Fibroblast of villous mesenchyme (primary cell): Measurements from ENCODE around the gene NEK8. TPM values are rescaled to one million over a fixed set of nuclear protein-coding genes. Genes with fewer than 3 reads are reported as not detected.

ENCODE experiments used
- DNase-seq: peaks from one replicate; pipeline ENCODE4 v3.0.0-alpha.2; 2010; ENCODE audit warnings: low read depth
- H3K4me3 ChIP-seq: 2 replicates; pipeline ENCODE4 v1.5.1; 2011; ENCODE audit warnings: low read depth, mild to moderate bottlenecking, low read length
- CTCF ChIP-seq: IDR thresholded peaks from 2 replicates; pipeline ENCODE4 v1.5.1; 2012; ENCODE audit warnings: low read depth, mild to moderate bottlenecking, low read length; ENCODE audit not compliant: insufficient read depth
- total RNA-seq: library from RNA; depleted of rRNA; stranded (reverse); fragments of >200 nt; gene quantifications from 2 replicates; pipeline ENCODE4 v1.2.3, GENCODE V29; 2012

NEK8 gene
- total RNA-seq, 1 donor = 2.2 TPM

DNA sequence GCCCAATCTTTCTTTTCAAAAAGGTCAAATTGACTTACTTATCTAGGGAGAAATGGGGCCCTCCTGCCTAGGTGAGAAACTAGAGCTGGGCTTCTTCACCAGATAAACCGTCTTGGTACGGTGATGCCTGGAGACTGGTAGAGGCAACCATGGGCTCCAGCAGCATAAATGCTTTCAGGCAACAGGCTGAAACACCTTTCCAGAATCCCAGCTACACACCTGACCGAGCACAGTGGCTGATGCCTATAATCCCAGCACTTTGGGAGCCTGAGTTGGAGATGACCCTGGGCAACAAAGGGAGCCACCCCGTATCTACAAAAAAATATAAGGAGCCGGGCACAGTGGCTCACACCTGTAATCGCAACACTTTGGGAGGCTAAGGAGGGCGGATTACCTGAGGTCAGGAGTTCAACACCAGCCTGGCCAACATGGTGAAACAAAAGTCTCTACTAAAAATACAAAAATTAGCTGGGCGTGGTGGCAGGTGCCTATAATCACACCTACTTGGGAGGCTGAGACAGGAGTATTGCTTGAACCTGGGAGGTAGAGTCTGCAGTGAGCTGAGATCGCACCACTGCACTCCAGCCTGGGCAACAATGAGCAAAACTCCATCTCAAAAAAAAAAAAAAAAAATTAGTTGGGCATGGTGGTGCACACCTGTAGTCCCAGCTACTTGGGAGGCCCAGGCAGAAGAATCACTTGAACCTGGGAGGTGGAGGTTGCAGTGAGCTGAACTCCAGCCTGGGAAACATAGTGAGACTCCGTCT lies 23.2 kb downstream of the NEK8 start:
- H3K4me3 ChIP-seq = no peak overlapping the region
- DNase-seq = no peak
- TF ChIP-seq CTCF = no peak

GRCh38 chr17:28755486-28755885 lies 26.9 kb downstream of the NEK8 start:
- DNase-seq = peak; percentile 40
- no peak overlapping the region for H3K4me3 ChIP-seq
- no peak for TF ChIP-seq CTCF

- no peak for TF ChIP-seq CTCF
- no peak for DNase-seq
Measured at GRCh38 chr17:28756049-28756804, 27.6 kb downstream of the NEK8 start.

DNA sequence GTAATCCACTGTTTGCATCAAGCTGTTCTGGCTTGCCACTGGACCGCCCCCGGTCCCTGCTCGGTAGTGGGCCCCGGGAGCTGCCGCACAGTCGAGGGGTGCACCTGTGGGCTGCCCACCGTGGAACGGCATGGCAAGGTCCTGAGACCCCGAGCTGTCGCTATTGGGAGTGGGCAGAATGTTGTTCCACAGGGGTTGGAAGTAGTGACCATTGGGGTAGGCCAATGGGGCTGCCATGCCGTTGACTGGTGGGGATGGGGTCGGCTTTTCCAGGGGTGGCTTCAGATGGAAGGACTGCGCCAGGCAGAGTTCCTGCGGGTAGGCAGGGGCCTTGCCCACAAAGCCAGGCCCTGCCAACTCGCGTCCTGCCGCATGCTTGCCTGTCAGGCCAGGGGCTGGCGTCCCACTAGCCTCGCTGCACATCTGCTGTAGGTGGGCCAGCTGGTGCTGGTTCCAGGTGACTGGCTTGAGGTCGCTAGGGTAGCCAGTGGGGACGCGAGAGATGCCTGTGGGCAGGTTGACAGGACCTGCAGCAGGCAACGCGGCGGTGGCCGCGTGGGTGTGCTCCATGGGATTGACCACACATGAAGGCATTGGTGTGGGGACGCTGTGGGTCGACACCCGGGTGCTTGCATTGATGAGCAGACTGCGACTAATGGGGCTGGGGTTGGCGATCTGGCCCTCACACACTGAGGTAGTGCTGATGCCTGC lies 30.0 kb downstream of the NEK8 start:
- no peak overlapping the region for H3K4me3 ChIP-seq
- TF ChIP-seq CTCF = no peak
- no peak for DNase-seq

More at GRCh38 chr17:28756049-28756804, 27.6 kb downstream of the NEK8 start:
- H3K4me3 ChIP-seq = no peak overlapping the region

DNA sequence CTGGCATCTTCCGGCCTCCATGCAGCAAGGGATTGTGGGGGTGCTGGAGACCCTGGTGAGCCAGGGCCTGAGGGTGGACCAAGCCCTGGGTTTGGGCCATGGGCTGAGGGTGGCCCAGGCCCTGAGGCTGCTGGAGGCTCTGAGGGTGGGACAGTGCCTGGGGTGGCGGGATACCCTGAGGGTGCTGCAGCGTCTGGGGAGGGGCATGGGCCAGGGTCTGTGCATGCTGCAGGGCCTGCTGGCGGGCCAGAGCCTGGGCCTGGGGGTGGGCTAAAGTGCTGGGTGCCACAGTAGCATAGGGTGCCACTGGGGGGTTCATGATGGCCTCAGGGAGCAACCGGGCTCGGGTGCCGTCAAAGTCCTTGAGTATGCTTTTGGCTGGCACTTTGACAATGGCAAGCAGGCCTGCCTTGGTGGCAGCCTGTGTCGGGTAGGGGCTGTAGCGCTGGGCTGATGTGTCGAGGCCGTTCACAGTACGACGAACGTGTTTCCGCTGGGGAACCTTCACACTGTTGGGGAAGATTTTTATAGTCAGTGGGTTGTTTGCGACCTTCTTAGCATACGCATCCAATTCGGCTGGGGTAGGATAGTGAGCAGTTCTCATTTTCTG lies 30.8 kb downstream of the NEK8 start:
- no peak for DNase-seq
- no peak for TF ChIP-seq CTCF
- no peak overlapping the region for H3K4me3 ChIP-seq
